ENCODE data around the gene IKBKE.

The IKBKE gene

DNA sequence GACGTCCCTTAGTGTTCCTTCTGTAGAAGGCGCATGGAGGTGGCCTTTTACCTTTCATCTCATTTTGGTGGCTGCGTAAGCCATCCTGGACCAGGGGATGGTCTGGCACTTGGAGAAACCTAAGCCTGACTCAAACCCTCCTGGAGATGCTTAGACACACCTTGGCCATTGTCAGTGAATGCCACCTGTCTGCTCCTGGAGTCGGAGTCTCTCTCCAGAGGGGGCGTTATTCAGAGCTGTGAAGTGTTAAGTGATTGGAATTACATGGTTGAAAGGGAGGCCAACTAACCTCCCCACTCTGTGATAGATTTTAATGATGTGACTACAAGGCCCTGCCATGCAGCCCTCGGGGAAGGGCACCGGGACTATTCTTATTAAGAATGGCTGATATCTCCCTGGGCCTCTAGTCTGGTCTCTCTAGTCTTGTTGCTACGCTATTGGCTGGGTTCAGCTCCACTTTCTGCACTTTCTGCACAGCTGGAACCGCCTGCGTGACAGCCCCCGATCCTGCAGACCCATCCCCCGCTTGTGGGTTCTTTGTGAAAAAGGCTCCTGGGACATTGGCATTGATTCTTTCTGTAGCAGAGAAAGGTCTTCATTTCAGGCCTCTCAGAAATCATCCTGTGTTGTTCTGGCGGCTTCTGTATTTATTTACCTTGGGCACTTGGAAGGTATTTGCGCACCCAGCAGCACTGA, 41.2 kb downstream of the IKBKE start:
- TF ChIP-seq GATA1 (IDR thresholded peaks at IDR 0.05; ENCODE audit: low read depth, low read length): no peak
- TF ChIP-seq POLR2A (IDR thresholded peaks at IDR 0.05; ENCODE audit: low read length): no peak
- no peak for DNase-seq

DNA sequence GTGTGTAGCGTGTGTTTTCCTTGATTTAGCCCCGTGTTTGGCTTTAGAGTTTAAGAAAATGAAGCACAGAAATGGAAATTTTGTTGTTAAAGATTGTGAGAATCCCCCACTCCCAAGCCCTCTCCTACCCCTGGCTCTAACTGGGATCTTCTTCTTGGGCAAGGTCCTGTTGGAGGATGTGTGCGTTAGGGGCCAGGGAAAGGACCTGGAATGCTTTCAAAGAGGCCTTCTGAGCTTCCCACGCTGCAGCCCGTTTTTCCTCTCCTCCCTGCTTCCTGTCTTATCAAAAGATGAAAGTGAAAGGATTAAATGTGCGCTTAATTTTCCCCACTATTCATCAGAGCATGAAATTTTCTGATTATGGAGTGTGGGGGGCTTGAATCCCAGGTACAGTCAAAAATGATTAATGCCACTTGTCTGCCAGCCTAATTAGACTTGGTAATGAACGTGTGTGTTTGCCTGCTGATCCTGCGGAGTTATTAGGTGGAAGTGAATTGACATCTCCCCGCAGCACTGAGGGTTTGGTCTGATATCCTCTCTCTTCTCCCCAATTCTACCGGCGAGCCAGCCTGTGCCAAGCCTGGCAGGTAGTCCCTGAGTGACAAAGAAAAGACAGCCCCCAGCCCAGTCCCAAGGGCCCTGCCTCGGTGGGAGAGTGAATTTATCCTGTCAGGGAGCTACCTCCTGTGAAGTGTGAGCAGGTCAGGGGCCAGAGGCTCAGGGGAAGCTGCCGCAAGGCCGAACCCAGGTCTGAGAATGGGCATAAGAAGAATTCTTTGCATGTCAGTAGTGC, 42.0 kb downstream of the IKBKE start:
- no peak for TF ChIP-seq GATA1 (IDR thresholded peaks at IDR 0.05; ENCODE audit: low read depth, low read length)
- TF ChIP-seq POLR2A (IDR thresholded peaks at IDR 0.05; ENCODE audit: low read length): no peak

DNA sequence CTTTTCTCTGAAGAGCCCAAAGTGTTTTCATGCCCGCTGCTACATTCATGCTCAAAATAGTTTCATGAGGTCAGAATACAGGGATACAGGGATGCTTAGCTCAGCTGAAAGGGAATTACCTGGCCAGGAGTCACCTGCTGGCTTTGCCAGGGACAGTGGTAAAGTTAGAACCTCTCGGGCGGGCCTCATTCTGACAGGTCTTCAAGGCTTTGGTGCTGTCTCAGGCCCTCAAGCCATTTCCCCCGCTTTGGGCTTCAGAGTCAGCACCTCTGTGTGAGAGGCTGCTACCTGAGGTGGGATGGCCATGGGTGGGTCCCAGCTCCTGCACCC, 42.5 kb downstream of the IKBKE start:
- no peak for DNase-seq
- TF ChIP-seq GATA1 (IDR thresholded peaks at IDR 0.05; ENCODE audit: low read depth, low read length): no peak
- TF ChIP-seq POLR2A (IDR thresholded peaks at IDR 0.05; ENCODE audit: low read length): no peak

More for the DNA sequence above, 42.0 kb downstream of the IKBKE start:
- no peak for DNase-seq

DNA sequence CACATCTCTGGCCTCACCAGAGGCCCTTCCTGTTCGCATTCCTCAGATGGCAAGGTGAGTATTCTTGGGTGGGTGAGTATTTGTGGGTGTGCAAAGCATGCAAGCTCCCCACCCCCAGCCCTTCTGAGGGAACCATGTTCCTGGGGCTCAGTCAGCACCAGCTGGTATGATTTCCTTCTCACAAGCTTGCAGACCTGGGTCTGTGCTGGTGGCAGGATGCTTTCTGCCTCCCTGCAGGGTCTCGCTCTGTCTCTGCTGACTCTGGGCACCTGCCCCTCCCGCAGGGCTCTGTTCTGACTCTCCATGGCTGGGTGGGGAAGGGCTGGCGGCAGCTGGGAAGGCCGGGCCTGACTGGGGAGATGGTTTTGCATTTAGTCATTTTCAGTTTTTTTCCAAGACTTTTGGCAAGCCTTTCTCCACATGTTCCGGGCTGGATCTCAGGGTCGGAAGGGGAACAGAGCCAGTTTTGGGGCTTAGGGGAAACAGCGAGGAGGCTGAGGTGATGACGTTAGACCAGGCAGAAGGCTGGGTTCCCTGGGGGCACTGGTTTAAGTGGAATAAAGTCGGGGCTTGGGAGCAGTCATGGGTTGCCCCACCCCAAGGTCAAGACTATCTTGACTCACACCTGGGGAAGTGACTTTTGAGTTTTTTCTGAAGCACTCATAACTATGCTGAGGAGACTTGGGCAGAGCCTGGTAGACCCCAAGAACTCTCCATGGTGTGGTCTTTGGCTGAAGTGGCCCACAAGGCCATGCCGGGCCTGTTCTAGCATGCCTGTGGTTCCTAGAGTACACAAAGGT, 43.2 kb downstream of the IKBKE start:
- DNase-seq: no peak

DNA sequence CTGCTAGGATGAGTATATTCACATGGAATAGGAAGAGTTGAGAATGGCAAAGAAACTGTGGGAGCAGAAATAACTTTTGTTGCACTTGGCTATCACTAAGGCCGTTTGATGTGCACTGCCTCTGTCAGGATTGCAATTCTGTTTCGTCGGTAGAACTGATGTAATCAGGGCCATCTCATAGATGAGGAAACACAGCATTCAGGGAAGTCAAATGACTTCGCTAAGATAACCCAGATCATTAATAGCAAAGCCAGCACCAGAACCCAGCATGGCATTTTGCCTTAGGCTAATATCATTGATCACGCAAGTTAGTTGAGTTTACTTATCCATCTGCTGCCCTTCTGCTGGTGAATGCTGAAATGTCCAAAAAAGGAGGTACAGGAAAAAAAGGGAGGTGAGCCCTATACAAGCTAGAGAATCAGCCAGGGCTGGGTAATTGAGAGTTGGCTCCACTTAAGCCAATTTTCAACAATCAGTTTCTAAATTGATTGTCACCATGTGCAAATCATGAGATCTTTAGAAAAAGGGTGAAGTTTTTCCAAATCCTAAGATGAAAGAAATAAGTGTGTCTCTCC, 44.6 kb downstream of the IKBKE start:
- DNase-seq: no peak
- TF ChIP-seq GATA1 (IDR thresholded peaks at IDR 0.05; ENCODE audit: low read depth, low read length) (no peak), POLR2A (IDR thresholded peaks at IDR 0.05; ENCODE audit: low read length) (no peak)

More for the DNA sequence above, 43.2 kb downstream of the IKBKE start:
- TF ChIP-seq GATA1 (IDR thresholded peaks at IDR 0.05; ENCODE audit: low read depth, low read length) (no peak), POLR2A (IDR thresholded peaks at IDR 0.05; ENCODE audit: low read length) (no peak)

DNA sequence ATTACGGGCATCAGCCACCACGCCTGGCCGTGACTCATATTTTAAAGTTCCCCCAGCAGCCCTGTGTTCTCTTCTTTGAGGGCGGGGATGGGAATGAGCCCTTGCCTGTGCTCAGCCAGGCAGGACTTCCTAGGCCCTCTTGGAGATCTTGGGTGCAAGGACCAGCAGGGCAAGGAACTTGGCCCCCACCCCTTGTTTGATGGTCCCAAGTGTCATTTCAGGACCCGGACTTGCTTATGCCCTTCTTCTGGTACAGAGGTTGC, 46.4 kb downstream of the IKBKE start:
- DNase-seq: no peak
- TF ChIP-seq GATA1 (IDR thresholded peaks at IDR 0.05; ENCODE audit: low read depth, low read length): no peak
- TF ChIP-seq POLR2A (IDR thresholded peaks at IDR 0.05; ENCODE audit: low read length): no peak

DNA sequence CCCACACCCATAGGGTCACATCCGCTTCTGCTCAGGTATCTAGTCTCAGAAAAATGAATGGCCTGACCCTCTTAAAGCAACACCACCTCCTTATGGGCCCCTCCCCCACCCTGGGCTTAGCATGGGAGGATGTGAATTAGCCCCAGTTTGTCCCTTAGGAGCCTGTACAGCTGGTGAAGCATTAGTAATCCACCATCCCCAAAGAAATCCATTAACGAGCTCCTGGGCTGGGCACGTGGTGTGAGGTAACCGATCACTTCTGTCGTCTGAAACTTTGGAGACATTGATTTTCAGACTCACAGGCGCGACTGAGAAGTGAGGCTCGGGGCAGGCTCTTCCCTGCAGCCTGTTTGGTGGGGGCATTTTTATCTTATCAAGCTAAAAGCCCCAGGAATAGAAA, 47.5 kb downstream of the IKBKE start:
- TF ChIP-seq POLR2A (IDR thresholded peaks at IDR 0.05; ENCODE audit: low read length) (no peak), GATA1 (IDR thresholded peaks at IDR 0.05; ENCODE audit: low read depth, low read length) (no peak)
- no peak for DNase-seq

DNA sequence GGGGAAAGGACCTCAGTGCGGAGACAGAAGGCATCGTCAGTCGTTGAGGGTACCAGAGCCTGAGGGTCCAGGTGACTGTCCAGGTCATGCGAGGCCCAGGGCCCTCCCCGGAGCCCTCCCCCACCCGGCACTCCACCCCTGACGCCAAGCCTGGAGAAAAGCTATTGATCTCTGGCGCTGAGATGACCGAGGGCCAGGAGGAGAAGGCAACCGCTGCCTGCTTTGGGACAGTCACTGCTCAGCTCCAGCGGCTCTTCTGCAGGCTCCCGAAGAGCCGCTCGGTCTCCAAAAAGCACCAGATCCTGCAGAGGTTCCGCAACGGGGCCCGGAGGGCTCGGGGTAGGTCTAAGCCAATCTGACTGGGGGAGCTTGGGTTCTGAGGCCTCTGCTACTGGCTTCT, 47.9 kb downstream of the IKBKE start:
- TF ChIP-seq GATA1 (IDR thresholded peaks at IDR 0.05; ENCODE audit: low read depth, low read length): no peak
- no peak for TF ChIP-seq POLR2A (IDR thresholded peaks at IDR 0.05; ENCODE audit: low read length)
- no peak for DNase-seq

DNA sequence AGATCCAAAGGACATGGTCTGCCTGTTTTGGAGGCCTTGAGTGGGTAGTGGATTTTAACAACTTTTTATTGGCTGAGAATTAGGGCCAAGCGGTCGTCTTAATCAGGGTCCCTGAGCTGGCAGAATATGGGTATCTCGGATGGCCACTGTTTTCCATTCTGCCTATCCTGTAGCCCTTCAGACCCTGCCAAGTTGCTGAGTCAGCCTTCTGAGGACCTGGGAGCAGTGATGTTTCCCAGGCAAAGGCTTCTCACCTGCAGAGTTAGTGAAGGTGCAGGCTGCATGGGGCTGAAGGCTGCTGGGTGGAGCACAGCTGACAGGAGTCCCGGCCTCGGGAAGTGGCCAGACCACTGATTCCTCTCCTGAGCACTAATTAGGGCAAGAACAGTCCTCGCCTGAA, 48.5 kb downstream of the IKBKE start:
- DNase-seq: no peak
- TF ChIP-seq POLR2A (IDR thresholded peaks at IDR 0.05; ENCODE audit: low read length) (no peak), GATA1 (IDR thresholded peaks at IDR 0.05; ENCODE audit: low read depth, low read length) (no peak)

DNA sequence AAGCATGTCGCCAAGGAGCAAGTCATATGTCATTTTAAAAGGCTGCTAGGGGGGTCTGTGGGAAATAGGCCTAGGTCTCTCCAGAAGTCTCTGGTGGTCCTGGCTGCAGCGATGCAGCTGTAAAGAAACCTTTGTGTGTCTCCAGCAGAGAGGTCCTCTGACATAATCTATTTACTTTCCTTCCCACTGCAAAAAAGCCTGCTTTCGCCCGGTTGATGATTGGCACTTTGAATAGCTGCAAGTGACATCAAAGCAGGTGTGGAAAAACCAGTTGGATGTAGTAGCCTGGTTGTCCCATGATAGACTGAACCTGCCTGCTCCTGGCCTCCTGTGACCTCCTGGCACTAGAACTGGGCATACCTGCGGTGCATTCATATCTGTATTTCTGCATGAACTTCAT, 50.9 kb downstream of the IKBKE start:
- no peak for DNase-seq
- TF ChIP-seq POLR2A (IDR thresholded peaks at IDR 0.05; ENCODE audit: low read length) (no peak), GATA1 (IDR thresholded peaks at IDR 0.05; ENCODE audit: low read depth, low read length) (no peak)

DNA sequence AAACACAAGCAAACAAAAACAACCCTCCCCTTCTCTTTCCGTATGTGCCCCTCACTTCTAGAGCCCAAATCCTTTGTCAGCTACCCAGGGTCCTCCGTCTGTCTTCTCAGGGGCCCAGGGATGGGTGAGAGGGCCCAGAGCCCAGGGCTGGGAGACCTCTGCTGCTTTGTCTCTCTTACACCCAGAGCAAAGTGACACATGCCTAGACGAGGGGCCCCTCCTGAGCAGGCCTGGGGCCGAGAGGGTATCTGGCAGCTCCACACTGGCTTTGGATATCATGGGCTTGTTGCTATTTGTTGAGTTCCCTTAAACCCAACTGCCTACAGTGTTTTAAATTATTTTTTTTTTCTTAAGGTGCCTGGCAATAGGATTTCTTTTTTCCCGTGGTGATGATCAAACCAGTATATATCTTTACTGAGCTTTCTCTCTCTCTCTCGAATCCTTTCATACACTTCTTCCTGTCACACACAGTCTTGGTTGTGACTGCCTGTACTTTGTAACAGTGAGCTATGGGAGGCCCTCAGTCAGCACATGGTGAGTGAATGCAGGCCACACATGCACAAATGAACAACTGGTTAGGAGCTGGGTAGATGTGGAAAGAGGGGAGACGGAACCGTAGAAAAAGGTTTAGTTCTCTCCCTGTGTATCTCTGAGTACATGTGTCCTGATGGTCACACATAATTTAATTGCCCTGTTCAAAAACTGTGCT, 51.6 kb downstream of the IKBKE start:
- no peak for DNase-seq

DNA sequence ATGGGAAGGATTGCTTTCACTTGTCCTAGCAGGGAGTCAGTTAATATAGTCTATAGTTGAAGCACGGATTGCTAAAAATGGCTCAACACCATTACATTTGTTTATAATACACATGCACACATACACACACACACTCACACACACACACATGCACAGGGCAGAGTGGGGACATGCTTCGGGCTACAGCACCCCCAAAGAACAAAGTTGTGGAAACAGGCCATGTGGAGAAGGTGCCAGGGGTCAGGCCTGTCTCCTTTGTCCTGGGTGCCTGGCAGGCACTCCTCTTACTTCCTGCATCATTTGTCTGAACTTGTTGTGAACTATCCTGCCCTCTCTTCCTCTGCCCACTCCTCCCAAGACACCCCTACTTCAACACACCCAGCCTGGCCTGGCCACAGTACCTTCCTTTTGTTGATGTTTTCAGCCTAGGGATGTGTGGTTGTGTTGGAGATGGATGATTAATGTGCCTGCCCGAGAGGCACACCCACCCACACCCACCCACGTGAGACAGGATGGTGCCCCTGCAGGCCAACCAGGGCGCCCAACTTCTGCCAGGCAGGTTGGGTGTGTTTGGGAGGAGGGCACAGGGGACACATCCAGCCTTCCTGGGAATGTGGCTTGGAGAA, 54.6 kb downstream of the IKBKE start:
- no peak for DNase-seq
- TF ChIP-seq GATA1 (IDR thresholded peaks at IDR 0.05; ENCODE audit: low read depth, low read length) (no peak), POLR2A (IDR thresholded peaks at IDR 0.05; ENCODE audit: low read length) (no peak)

More for the DNA sequence above, 51.6 kb downstream of the IKBKE start:
- TF ChIP-seq GATA1 (IDR thresholded peaks at IDR 0.05; ENCODE audit: low read depth, low read length) (no peak), POLR2A (IDR thresholded peaks at IDR 0.05; ENCODE audit: low read length) (no peak)
